Subcutaneous adipose tissue (tissue), 4 donors: ENCODE measurements around the gene CLPSL1. TPM values are rescaled to one million over a fixed set of nuclear protein-coding genes. Genes with fewer than 3 reads are reported as not detected.

Experiments
- total RNA-seq, 4 donors: library from RNA; depleted of rRNA; stranded (reverse); fragments of >200 nt; gene quantifications; one replicate each; pipeline ENCODE4 v1.1.0, GENCODE V29; 2016
- TF ChIP-seq, protein P1 (sequence below): fragments of 450-650 bp; IDR thresholded peaks from one replicate; pipeline ENCODE4 v1.5.1; 2016; ENCODE audit warnings: low read depth, mild to moderate bottlenecking, control low read depth, antibody characterized with exemption, moderate library complexity

Gene CLPSL1
- total RNA-seq, 4 donors from 2014 or later = not detected

DNA sequence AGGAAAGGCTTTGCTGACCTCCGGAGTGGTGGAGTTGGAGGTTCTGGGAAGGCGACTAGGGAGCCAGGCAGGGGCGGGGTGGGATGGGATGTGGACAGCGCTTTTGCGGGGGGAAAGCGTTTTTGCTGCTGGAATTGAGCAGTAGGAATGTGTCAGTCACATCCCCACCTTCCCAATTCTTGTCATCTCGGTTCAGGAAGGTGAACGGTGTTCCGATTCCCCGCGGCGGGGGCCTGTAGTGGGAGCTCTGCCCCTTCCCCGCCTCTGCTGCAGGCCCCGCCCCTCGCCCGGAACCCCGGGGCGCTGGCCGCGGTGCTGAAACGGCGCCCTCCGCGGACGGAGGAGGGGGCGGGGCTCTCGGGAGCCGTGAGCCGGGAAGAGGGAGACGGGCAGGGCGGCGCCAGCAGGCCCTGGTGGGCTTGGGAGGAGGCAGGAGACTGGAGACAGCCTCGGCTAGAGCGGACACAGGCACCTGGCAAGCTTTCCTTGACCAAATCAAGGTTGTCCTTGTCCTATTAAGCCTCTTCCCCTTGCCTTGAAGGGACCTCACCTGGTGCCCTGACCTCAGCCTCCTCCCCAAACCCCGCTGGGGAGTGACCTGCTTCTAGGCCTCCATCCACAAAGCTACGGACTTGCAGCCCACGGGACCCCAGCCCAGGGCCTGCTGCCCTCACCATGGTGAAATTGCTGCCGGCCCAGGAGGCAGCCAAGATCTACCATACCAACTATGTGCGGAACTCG is 24.3 kb downstream of the CLPSL1 start, which contains the start of gene LHFPL5:
TSS of gene LHFPL5 (plus strand) at position 357 of the 741 bp plus-strand sequence. CDS start at position 676, 319 bp downstream.
- TF ChIP-seq, protein P1, sequence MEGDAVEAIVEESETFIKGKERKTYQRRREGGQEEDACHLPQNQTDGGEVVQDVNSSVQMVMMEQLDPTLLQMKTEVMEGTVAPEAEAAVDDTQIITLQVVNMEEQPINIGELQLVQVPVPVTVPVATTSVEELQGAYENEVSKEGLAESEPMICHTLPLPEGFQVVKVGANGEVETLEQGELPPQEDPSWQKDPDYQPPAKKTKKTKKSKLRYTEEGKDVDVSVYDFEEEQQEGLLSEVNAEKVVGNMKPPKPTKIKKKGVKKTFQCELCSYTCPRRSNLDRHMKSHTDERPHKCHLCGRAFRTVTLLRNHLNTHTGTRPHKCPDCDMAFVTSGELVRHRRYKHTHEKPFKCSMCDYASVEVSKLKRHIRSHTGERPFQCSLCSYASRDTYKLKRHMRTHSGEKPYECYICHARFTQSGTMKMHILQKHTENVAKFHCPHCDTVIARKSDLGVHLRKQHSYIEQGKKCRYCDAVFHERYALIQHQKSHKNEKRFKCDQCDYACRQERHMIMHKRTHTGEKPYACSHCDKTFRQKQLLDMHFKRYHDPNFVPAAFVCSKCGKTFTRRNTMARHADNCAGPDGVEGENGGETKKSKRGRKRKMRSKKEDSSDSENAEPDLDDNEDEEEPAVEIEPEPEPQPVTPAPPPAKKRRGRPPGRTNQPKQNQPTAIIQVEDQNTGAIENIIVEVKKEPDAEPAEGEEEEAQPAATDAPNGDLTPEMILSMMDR = no peak

DNA sequence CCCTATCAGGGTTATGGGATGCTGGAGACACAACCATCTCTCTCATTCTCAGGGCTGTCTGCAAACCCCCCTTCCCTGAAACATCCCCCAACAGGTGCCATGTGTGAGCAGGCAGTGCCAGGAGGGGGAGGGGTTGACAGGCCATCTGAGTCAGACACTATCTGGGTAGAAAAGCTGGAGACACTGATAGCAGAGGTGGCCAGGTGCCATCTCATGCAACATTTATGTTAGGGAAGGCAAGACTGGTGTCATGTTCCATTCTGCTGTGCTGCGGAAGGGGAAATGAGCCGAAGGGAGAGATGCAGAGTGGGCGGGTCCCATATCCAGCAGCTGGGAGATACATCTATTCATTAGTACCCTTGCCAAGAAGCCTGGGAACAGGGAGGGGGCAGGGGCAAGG is 27.9 kb downstream of the CLPSL1 start:
- TF ChIP-seq, protein P1 = no peak

DNA sequence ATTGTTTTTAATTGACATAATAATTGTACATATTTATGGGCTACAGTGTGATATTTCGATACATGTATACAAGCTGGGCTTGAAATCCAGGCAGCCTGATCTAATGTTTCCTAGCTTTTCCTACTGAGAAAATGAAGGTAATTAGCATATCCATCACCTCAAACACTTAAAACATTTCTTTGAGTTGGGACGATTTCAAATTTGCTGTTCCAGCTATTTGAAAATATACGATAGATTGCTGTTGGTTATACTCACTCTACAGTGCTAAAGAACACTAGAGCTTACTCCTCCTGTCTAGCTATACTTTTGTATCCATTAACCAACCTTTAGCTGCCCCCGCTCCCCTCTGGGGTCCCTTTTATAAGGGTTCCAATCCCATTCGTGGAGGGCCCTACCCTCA is 29.0 kb downstream of the CLPSL1 start:
- TF ChIP-seq, protein P1 = no peak

DNA sequence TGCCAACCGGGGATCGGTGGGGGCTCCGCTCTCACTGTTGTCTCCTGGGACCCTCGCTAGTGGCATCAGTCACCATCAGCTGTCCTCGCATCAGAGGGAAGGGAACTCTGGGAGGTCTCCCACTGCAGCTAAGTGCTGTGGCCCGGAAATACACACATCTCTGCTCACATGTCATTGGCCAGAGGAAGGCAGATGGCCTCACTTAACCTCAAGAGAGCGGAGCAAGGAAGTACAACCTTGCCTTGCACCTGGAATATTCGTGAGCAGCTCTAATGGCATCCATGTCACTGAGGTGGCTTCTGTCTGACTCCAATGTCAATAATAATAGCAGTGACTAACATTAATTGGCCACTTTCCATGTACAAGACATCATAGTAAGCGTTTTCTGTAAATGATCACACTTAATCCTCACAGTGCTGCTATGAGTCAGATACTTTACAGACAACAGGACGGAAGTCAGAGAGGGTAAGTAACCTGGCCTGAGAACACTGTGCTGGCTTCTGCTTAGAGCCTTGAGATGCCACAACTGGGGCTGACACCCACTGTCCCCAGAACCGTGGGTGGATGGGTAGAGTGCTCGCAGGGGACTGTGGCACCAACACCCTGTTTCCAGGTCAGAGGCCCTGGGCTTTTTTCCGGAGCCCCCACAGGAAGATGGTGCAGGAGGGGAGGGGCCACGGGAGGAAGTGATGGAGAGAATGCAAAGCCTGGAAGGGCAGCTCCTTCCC is 30.3 kb downstream of the CLPSL1 start:
- TF ChIP-seq, protein P1 = no peak

DNA sequence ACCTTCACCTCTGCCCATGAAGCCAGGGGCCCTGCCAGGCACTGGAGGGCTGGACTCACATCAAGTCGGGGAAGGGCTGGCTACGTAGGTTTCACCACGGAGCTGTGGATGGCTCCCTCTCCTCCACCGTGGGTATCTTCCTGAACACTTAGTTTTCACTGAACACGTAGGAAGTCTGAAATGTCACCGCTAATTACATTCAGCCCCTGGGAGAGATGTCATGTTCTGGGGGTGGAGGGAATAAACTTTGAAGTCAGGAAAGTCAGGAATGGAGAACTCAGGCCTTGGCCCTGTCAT is 30.8 kb downstream of the CLPSL1 start:
- TF ChIP-seq, protein P1 = no peak

DNA sequence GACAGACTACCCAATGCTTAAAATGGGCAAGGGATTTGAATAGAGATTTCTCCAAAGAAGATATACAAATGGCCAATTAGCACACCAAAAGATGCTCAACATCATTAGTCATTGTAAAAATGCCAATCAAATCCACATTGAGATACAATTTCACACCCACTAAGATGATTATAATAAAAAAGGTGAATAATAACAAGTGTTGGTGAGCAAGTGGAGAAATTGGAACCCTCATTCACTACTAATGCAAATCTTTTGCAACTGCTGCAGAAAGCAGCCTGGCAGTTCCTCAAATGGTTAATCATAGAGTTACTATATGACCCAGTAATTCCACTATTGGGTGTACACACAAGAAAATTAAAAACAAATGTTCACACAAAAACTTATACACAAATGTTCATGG is 36.7 kb downstream of the CLPSL1 start:
- TF ChIP-seq, protein P1 = no peak

DNA sequence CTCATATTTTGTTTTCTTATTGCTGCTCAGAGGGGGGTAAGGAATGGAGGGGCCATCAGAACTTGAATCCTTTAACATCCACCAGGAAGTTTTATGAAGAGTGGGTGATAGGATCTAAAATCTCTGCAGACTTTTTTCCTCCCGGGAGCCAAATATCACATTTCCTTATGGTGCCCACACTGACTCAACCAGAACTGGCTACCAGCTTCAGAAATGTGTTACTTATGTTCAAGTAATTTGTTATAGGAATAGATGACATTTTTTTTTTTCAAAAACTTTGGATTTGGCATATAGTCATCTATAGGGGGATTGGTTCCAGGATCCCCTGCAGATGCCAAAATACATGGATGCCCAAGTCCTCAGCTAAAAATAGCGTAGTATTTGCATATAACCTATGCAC is 42.8 kb downstream of the CLPSL1 start:
- TF ChIP-seq, protein P1 = no peak
